Suprapubic skin (tissue), 4 donors: ENCODE results near the gene PTBP1.
"Not testable (repeated sequence)": the region's sequence is repeated elsewhere in the genome, so short reads cannot be mapped to it uniquely, and the experiment has no call there.

Source experiments
- EP300 ChIP-seq: sonication (generic); formaldehyde crosslinking; IDR thresholded peaks from one replicate; pipeline ENCODE4 v1.6.1; 2017; ENCODE audit warnings: antibody characterized with exemption
- POLR2A ChIP-seq, 2 donors: fragments of 450-650 bp; IDR thresholded peaks; one replicate each; pipeline ENCODE4 v1.6.1; 2017; ENCODE audit warnings: antibody characterized with exemption in 2 of 2, mild to moderate bottlenecking in 2 of 2, moderate library complexity in 2 of 2
- POLR2AphosphoS5 ChIP-seq, 3 donors: sonication (generic); formaldehyde crosslinking; IDR thresholded peaks; one replicate each; pipeline ENCODE4 v1.6.1; 2017; ENCODE audit warnings: antibody characterized with exemption in 3 of 3
- TF ChIP-seq, protein P1 (sequence below), 2 donors: fragments of 200-600 bp in 1 of 2; fragments of 450-650 bp in 1 of 2; sonication (generic) in 1 of 2; IDR thresholded peaks; one replicate each; pipeline ENCODE4 v1.5.1; 2016 to 2019; ENCODE audit warnings: antibody characterized with exemption in 2 of 2, mild to moderate bottlenecking in 1 of 2, moderate library complexity in 1 of 2

DNA sequence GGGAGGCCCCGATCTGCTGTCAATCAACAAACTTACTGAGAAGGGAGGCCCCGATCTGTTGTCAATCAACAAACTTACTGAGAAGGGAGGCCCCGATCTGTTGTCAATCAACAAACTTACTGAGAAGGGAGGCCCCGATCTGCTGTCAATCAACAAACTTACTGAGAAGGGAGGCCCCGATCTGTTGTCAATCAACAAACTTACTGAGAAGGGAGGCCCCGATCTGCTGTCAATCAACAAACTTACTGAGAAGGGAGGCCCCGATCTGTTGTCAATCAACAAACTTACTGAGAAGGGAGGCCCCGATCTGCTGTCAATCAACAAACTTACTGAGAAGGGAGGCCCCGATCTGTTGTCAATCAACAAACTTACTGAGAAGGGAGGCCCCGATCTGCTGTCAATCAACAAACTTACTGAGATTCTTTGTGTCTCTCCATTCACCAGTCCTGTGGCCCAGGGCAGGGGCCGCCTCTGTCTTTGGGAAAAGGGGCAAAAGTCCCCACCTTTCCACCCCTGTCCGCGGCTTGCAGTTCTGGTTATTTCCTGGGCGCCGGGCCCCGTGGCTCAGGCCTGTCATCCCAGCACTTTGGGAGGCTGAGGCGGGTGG is 56.5 kb downstream of the PTBP1 start:
- TF ChIP-seq, protein P1, sequence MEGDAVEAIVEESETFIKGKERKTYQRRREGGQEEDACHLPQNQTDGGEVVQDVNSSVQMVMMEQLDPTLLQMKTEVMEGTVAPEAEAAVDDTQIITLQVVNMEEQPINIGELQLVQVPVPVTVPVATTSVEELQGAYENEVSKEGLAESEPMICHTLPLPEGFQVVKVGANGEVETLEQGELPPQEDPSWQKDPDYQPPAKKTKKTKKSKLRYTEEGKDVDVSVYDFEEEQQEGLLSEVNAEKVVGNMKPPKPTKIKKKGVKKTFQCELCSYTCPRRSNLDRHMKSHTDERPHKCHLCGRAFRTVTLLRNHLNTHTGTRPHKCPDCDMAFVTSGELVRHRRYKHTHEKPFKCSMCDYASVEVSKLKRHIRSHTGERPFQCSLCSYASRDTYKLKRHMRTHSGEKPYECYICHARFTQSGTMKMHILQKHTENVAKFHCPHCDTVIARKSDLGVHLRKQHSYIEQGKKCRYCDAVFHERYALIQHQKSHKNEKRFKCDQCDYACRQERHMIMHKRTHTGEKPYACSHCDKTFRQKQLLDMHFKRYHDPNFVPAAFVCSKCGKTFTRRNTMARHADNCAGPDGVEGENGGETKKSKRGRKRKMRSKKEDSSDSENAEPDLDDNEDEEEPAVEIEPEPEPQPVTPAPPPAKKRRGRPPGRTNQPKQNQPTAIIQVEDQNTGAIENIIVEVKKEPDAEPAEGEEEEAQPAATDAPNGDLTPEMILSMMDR (IDR thresholded peaks at IDR 0.05), result not testable (repeated sequence)
- not testable (repeated sequence) for TF ChIP-seq POLR2AphosphoS5 (IDR thresholded peaks at IDR 0.05); POLR2A (IDR thresholded peaks at IDR 0.05); EP300
